Posterior cingulate gyrus (tissue), 11 donors: ENCODE results near the gene TJP2.
A peak's percentile ranks its signal among the peaks of the same experiment; 100 is the strongest.

Experiments used
- DNase-seq, 10 donors: peaks; one replicate each; pipeline versions ENCODE4 v3.0.0 to v3.0.0-alpha.2; 2020 to 2021; ENCODE audit warnings: mixed read lengths in 3 of 10
- intact Hi-C: fragments of 100-400 bp; cut with DNase I; formaldehyde crosslinking; loops from one replicate; pipeline ENCODE4 v1.15.1; 2023

TJP2 gene

GRCh38 chr9:69188975-69189374 lies 14.9 kb downstream of the TJP2 start:
- DNase-seq, result no peak
- intact Hi-C loops, result no loop called here

DNA sequence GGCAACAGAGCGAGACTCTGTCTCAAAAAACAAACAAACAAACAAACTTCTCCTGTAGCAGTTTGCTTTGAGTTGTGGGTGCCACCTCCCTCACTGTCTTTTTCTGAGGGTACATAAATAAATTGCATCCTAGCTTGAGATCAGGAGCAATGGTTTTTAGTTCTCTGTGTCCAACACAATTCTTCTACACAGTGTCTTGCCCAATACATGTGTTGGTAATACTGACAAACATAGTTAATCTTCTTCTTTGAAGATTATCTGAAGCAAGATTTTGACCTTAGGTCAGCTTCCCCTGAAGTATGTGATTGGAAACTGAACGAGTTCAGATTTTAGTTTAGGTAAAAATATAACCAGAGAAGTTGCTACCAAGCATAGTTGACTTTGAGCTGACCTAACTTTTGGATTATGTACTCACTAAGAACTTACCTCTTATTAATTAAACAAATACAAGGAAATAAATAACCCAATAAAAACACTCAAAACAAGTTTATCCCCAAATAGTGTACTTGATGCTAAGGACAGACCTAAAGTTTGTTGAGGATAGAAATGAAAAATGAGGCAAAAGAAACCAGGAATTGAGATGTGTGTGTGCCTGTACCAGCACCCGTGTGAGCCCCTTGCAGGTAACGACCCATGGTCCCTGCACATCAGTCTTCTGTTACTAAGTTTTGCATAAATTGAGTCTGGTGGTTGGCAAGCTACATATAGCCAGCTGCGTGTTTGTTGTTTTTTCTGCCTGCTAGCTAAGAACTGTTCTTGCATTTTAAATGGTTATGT lies 16.2 kb downstream of the TJP2 start:
- no peak for DNase-seq
- intact Hi-C loops, result loop anchor here (5.0 kb wide), 1 partner anchor 153 kb away; the partner anchor contains the start of gene FXN

- peak in 1 of 10 donors; percentile 54 for DNase-seq
- intact Hi-C loops, result loop anchor here (5.0 kb wide), 1 partner anchor 154 kb away; the partner anchor contains the start of gene FXN
Observed at GRCh38 chr9:69190863-69191181, 16.7 kb downstream of the TJP2 start.

- no peak for DNase-seq
- intact Hi-C loops, result loop anchor here (5.0 kb wide), 1 partner anchor 154 kb away; the partner anchor contains the start of gene FXN
Observed at GRCh38 chr9:69191231-69191630, 17.2 kb downstream of the TJP2 start.

- no peak for DNase-seq
- intact Hi-C loops, result loop anchor here (2.0 to 5.0 kb wide), 2 partner anchors 137 to 155 kb away; partner anchors contain the start of gene FXN
Observed at GRCh38 chr9:69192214-69192613, 18.1 kb downstream of the TJP2 start.

- intact Hi-C loops, result loop anchor here (2.0 to 5.0 kb wide), 2 partner anchors 139 to 156 kb away; partner anchors contain the start of gene FXN
- no peak for DNase-seq
Observed at GRCh38 chr9:69193685-69194032, 19.6 kb downstream of the TJP2 start.

DNA sequence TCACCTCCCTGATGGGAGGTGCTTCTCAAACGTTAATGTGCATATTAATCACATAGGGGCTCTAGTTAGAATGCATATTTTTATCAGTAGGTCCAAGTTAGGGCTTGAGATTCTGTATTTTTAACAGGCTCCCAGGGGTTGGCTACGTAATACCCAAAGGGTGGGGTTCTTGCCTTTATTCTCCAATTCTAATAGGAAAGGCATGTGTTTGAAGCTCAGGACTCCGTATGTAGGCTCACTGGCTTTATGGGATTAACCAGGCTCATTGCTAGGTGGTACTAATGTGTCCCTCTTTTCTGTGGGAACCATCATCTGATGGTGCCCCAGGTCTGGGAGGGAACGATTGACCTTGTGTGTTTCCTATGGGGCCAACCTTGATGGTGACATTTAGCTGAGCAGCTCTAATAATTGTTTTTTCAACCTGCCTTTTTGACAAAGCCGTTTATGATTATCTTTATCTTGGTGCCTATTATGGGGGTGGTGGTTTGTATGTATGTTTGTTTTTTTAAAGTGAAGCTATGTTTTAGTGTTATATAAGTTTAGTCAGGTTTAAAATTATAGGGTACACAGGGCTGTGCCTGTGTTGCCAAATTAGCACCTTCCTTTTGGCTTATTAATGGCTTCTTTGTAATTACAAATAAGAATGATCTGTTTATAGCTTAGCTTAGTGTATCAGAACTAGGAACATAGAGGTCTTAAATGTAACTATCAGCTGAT lies 20.8 kb downstream of the TJP2 start:
- intact Hi-C loops, result loop anchor here (5.0 kb wide), 1 partner anchor 158 kb away; the partner anchor contains the start of gene FXN
- no peak for DNase-seq

DNA sequence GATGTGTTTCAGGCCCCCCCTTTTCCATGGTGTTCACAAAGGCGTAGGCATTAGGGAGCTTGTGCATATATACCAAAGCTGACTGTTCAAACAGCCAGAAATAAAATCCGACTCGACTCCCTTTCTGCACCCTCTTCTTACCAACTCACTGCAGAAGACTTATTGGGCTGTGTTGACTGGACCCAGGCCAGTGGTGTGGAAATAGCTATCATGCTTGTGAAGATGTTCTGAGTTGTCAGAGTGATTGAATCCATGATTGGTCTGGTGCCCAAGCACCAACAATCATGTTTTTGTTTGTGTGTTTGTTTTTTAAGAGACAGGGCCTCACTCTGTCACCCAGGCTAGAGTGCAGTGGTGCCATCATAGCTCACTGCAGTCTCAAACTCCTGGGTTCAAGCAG lies 21.6 kb downstream of the TJP2 start:
- peak in 6 of 10 donors; percentile 18 to 89 (median 51) for DNase-seq
- intact Hi-C loops, result no loop called here

GRCh38 chr9:69197687-69198086 lies 23.6 kb downstream of the TJP2 start:
- intact Hi-C loops, result no loop called here
- DNase-seq, result no peak

DNA sequence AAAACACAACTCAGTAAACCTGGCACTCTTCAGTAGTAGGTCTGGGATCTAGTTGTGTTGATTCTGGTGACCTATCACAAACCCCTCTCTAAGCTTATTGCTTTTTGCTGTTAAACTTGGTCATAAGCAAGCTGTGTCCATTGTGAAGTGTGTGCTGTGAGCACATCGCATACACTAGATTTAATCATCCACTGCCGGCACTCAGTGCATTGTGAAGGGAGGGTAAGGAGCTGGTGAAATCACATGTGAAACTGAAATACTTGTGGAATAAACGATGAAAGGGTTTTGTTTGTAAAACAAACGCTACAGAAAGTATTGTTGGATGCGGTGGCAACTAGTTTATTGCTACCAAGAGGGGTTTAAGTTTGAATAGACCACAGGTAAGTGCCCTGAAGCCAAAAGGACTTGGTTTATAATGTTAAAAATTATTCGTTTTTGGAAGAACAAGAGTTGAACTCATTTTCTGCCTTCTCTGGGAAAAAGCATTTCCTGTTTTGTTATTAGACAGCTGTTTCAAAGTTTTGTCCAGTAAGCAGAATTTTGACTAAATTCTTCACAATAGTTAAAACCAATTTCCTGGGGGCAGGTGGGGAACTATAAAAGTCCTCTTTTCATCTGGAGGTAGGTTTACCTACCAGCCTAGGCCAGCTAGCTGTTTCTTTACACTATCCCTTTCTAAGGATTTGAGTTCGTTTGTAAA lies 24.6 kb downstream of the TJP2 start:
- DNase-seq, result no peak
- intact Hi-C loops, result no loop called here

DNA sequence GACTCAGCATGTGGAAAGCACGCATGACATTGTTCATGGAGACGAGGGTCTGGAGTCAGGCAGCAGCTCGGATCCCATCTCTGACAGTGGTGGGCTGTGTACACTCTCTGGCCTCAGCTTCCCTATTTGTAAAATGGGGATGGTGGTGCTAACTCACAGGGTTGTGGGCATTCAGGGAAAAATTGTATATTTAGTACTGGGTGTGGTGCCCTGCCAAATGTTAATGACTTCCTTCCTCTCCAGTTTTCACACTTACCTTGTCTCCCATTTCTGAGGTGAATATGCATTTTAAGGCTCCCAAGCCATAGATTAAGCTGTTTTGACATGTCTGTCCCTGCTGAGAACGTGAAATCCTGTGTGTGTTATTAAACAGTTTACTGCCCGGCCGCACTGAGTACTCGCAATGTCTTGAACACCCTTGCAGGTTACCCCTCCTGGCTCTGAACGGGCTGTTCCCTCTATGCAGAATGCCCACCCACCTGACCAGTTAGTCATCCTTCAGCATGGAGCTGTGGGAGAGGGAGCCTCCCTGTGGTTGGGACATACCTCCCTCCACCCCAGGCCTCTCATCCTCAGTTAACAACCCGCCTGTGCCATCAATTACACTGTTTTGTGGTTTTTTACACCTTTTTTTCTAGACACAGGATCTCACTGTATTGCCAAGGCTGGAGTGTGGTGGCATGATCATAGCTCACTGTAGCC lies 25.8 kb downstream of the TJP2 start:
- intact Hi-C loops, result no loop called here
- no peak for DNase-seq

DNA sequence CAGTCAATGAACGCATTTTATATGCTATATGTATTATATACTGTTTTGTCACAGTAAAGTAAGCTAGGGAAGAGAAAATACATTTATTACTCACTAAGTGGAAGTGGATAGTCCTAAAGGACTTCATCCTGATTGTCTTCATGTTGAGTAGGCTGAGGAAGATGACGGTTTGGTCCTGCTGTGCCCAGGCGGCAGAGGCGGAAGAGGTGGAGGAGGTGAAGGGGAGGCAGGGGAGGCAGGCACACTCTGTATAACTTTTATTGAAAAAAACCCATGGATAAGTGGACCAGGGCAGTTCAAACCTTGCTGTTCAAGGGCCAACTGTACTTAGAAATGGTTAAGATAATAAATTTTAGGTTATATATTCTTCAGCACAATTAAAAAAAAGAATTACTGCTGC lies 28.5 kb downstream of the TJP2 start:
- no peak for DNase-seq
- intact Hi-C loops, result no loop called here

DNA sequence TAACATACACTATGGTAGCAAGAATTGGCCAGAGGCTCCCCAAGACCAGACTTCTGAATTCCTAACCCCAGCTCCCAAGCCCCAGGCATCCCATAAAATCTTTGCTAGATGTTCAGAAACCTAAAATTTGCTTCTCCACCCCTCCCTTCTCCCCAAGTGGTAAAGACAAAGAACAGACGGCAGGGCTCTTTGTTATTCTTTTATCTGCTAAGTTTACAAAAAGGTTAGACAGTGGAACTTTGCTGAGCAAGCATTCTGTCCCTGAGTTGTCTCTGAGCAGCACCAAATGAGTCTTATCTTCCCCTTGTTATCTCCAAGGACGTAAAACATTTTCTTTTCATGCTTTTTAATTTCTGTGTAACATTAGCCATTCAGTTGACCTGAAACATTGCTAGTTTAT lies 30.2 kb downstream of the TJP2 start:
- intact Hi-C loops, result no loop called here
- DNase-seq, result no peak

- intact Hi-C loops, result no loop called here
- peak; percentile 53 to 95 (median 72) for DNase-seq
Observed at GRCh38 chr9:69204849-69205248, 30.8 kb downstream of the TJP2 start.

GRCh38 chr9:69206047-69206446 lies 32.0 kb downstream of the TJP2 start:
- intact Hi-C loops, result no loop called here
- no peak for DNase-seq

GRCh38 chr9:69207503-69207902 lies 33.4 kb downstream of the TJP2 start:
- DNase-seq, result no peak
- intact Hi-C loops, result no loop called here

- intact Hi-C loops, result no loop called here
- DNase-seq, result no peak
Observed at GRCh38 chr9:69211424-69212036, 37.5 kb downstream of the TJP2 start.

DNA sequence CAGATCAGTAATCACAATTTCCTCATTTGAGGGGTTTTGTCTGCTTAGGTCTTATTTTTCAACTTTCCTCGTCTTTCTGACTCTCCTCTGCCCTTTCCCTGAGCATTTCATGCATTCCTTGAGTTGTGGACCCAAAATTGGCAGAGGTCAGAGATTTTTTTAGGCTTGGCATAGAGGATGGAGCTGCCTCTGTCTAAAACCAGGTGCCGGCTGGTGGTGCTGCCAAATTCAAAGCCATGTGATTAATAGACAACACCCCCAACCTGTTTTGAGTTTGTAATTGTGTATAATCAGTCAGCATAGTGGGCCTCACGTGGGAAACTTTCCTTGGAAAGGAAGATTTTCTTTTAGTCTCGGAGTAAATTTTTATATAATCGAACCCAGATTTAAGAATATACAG lies 39.6 kb downstream of the TJP2 start:
- intact Hi-C loops, result no loop called here
- DNase-seq, result no peak

DNA sequence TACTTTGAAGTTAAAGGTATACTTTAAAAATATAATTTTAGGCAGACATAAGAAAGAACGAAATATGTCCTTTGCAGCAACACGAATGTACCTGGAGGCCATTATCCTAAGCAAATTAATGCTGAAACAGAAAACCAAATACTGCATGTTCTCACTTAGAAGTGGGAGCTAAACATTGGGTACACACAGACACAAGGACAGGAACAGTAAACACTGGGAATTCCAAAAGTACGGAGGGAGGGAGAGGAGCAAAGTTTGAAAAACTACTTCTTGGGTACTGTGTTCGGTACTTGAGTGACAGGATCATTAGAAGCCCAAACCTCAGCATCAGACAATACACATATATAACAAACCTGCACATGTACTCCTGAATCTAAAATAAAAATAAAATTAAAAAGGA lies 40.9 kb downstream of the TJP2 start:
- intact Hi-C loops, result no loop called here
- DNase-seq, result no peak

GRCh38 chr9:69215774-69216485 lies 41.9 kb downstream of the TJP2 start:
- intact Hi-C loops, result no loop called here

More at GRCh38 chr9:69215774-69216485, 41.9 kb downstream of the TJP2 start:
- no peak for DNase-seq
